DMS153 (cell line): ENCODE measurements around the gene TMA7B.

Experiments
- DNase-seq: peaks from one replicate; lab custom pipeline; 2025; lab: John Stamatoyannopoulos, UW

The TMA7B gene

GRCh38 chr22:40002935-40003715 is 42.9 kb downstream of the TMA7B start:
- DNase-seq: no peak

- DNase-seq: no peak
Observed at GRCh38 chr22:40004836-40005235, 44.6 kb downstream of the TMA7B start.

DNA sequence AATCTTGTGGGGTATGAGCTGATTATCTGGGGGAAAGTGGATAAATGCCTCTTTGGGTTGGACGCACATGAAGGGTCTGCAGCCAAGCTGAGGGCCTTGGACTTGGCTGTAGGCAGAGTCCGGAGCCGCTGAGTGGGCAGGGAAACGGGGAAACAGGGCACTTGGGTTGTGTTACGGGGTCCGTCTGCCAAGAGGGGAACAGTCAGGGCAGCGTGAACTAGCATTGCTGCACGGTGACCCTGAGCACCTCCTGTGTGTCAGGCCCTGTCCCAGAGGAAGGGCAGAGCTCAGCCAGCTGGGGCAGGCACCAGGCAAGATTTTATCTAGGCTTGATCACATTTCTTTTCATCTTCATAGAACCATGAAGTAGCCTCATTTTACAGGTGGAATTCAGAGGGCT is 46.4 kb downstream of the TMA7B start:
- no peak for DNase-seq

- DNase-seq: no peak
Observed at GRCh38 chr22:40007853-40008710, 47.9 kb downstream of the TMA7B start.

- peak; percentile 13 for DNase-seq
Observed at GRCh38 chr22:40008726-40009291, 48.6 kb downstream of the TMA7B start.

- peak; percentile 80 for DNase-seq
Observed at GRCh38 chr22:40009292-40009774, 49.1 kb downstream of the TMA7B start.

DNA sequence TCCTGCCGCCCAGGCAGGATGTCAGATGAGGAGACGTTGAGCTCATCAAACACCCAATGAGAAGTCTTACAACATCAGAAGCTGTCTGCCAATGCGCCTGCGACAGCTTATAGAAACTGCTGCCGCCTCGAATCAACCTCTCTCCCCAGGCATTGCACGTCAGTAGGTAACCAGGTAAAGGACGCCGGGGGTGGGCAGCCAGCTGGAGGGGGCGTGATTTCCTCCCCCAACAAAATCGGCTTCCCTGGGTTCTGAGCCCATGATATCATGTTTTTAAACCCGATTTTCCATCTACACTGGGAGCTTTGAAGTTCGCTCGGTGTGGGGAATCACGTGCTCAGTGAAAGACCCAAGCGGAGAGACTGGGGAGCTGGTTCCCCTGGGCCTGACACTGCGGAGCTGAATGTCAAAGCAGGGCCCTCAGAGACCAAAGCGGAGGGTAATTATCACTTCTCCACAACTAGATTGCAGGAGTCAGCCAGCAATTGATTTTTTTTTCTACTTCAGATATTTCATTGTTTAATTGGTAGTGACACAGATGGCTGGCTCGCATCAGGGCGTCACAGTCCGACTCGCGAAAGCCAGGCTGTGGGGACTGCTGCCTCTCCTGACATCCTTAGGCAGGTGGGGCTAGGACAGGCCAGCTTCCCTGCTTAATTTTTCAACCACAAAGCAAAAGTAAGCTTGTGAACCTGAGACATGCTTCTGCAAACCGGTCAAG is 49.9 kb downstream of the TMA7B start:
- DNase-seq: peak; percentile 80

DNA sequence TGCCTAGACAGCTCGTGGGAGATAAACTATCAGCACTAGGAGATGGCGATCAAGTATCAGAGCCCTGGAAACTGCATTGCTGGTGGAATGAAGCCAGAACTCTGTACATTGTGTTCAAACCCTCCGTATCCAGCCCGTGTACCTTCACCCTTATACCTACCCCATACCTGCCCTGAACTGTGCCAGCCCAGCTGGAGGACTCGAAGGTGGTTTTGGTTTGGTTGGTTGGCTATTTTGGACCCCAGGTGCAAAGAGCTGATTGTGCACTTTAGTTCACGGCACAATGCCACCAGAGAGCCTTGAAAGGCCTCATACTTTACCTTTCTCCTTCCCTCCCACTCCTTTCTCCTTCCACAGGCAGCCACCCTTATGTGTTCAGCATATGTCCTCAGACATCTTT is 50.5 kb downstream of the TMA7B start:
- no peak for DNase-seq
